ENCODE data around the gene ZFYVE16.

- TF ChIP-seq SMC3 (IDR thresholded peaks at IDR 0.05; ENCODE audit: borderline replicate concordance, low read length) (no peak), CTCF (IDR thresholded peaks at IDR 0.05 in 2 of 3, conservative IDR thresholded peaks at IDR 0.05 in 1 of 3; ENCODE audit: control insufficient read depth in 2 of 3, extremely low read depth in 1 of 3, insufficient read depth in 1 of 3, low read depth in 3 of 3, low read length in 3 of 3) (no peak), ATF7 (IDR thresholded peaks at IDR 0.05; ENCODE audit: low read depth) (no peak), EZH2 (IDR thresholded peaks at IDR 0.05; ENCODE audit: borderline replicate concordance, control insufficient read depth, low read depth, low read length) (no peak), EP300 (IDR thresholded peaks at IDR 0.05; ENCODE audit: borderline replicate concordance in 1 of 2, control insufficient read depth in 1 of 2, low read depth in 2 of 2, low read length in 2 of 2) (no peak), ELK1 (IDR thresholded peaks at IDR 0.05; ENCODE audit: low read depth, low read length) (no peak), RAD21 (IDR thresholded peaks at IDR 0.05; ENCODE audit: insufficient read depth, low read depth, low read length) (no peak), POLR2AphosphoS5 (IDR thresholded peaks at IDR 0.05; ENCODE audit: low read length) (no peak), NBN (IDR thresholded peaks at IDR 0.05) (no peak), REST (IDR thresholded peaks at IDR 0.05; ENCODE audit: low read depth, low read length) (no peak), RBBP5 (conservative IDR thresholded peaks at IDR 0.05) (no peak)
Observed at GRCh38 chr5:80372780-80373179, 35.1 kb upstream of the ZFYVE16 start.
